ENCODE data around the gene EGFR.
A peak's percentile ranks its signal among the peaks of the same experiment; 100 is the strongest.

The EGFR gene

DNA sequence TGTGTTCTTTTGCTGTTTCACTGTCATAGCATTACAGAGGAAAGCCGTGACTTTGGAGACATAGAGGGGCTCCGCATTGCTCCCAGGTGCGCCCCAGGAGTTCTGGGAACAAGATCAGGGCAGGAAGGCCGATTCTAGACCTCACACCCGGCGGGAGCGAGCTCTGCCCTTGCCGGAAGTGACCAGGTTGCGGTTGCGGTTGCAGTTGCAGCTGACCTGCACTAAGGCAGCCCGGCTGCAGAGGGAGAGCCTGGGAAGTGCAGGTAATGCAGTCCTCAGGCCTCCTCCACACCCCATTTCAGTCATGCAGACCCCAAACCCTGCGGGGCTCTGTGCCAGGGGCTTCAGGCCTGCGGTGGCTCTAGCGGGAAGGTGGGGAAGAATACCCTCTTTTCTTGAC lies 216.3 kb downstream of the EGFR start:
- DNase-seq: no peak

DNA sequence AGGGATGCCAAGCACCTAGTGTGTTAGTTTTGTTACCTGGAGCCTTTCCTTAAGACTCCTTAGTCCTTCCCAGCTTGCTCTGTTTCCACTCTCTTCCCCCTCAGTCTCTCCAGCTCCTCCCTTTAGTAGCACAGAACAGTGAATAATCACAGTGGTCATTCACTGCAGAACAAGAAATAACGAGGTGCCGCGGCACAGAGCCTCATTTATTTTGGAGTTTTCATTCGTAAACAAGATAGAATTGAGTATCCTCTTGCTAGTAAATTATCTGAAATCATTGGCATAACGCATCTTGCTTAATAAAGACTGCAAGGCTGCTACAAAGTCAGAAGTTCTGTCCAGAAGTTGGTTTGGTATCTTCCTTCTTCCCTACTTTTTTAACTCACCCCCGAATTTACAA lies 217.0 kb downstream of the EGFR start:
- no peak for DNase-seq

DNA sequence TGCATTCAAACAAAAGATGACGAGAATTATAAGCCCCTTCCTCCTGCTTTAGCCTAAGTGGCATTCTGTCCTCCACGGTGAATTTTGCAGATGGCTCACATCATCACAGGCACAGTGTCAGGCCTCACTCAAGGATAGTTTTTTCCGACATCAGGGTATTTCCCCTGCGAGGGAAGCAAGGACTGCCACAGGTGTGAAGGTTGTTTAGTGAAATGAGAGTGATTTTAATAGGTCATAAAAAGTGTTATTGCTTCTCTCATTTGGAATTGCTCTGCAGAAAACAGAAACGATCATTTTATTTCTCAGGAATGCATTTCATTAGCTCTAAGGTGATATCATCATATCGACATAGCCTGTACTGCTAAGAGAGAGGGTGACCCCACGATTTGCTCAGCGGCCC lies 217.7 kb downstream of the EGFR start:
- DNase-seq: no peak

DNA sequence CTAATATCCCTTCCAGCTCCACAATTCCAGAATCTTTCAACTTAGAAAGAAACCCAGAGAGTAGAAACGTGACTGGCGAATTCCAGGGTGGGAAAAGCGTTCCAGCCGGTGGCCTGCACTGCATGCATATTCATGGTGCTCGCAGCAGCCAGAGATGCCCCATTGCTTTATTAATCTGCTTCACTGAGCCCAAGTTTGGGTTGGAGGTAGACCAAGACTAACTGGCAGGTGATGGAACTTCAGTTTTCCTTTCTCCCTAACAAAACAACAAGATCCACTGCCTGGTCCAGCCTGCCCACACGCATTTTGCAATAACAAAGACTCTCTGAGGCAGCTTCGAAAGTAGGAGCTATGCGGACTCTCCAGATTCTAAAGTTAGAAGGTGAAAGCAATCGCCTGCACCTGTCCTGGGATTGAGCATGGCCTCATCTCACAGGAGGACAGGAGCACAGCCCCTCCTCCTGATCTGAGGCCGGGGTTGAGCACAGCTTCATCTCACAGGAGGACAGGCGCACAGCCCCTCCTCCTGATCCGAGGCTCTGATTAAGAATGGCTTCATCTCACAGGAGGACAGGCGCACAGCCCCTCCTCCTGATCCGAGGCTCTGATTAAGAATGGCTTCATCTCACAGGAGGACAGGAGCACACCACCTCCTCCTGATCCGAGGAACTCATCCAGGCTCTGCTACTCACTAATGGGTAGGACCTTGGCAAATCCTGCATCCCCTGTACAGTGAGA lies 218.5 kb downstream of the EGFR start:
- no peak for DNase-seq

DNA sequence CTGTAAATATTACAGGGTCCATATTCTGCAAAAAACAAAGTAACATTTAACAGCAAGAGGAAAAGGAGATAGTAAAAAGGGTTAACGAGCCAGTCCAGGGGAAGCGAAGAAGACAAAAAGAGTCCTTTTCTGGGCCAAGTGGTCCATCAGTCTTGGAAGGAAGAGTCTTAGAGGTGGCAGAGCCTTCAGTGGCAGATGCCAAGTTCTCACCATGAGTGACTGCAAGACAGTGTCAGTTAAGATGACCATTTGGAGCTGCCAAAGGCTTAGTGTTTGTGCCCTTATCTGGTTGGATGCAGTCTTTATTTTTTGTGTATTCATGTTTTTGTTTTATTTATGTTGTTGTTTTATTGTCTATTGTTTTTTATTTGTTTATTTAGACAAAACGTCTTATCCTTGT lies 220.6 kb downstream of the EGFR start:
- DNase-seq: no peak

DNA sequence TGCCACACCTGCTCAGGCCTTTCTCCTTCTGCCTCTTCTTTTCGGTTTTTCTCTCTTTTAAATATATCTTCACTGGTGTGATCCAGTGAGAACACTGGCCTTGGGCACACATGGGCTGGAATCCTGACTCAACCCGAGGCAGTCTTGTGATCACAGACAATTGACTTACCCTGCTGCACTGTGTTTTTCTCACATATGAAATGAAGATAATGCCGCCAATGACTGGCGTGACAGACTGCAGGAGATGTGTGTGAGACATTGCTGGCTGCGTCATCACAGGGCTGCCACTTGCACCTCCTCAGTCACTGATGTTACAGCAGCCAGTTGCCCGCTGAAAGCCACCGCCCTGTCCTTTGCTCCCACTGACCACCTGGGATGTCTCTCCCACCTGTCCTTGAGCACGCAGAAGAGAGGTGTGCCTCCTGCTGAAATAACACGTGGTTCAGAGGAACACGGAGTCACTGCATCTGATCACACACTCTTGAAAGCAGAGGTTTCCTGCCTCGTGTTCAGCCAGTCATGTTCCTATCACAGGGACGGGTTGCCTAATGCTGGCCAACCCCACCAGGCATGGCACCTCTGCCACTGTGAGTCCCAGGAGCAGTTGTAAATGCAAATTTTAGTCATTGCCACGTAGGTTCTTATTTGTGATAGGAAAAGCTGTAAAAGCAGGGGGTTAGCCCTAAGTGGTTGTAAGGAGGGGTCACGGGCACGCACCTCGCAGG lies 221.8 kb downstream of the EGFR start:
- no peak for DNase-seq

DNA sequence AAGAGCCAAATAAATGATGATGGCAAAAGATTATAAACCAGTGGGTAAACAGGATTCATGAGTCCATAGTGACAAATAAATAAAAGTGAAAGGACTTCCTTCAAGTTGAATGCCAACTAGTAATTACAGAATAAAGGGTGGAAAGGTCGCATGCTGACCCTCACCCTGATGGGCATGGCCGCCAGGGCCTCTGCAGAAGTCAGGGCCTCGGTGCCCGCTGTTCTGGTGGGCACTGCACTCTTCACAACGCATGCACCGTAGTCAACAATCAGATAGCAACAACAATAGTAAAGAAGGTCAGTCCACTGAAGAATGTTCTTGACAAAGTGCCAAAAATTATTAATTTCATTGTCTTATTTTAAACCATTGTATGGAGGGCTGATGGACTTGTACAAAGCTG lies 223.1 kb downstream of the EGFR start:
- DNase-seq: no peak

DNA sequence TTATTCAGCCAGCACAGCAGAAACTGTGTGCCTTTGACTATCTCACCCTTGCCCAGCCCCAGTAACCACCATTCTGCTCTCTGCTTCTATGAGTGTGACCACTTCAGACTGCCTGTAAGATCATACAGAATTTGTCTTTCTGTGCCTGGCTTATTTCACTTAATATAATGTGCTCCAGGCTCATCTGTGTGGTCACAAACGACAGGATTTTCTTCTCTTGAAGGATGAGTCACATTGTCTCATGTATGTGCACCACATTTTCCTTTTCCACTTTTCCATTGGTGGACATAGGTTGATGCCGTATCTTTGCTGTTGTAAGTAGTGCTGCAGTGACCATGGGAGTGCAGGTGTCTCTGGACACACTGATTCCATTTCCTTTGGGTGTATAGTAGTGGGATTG lies 223.8 kb downstream of the EGFR start:
- DNase-seq: no peak

DNA sequence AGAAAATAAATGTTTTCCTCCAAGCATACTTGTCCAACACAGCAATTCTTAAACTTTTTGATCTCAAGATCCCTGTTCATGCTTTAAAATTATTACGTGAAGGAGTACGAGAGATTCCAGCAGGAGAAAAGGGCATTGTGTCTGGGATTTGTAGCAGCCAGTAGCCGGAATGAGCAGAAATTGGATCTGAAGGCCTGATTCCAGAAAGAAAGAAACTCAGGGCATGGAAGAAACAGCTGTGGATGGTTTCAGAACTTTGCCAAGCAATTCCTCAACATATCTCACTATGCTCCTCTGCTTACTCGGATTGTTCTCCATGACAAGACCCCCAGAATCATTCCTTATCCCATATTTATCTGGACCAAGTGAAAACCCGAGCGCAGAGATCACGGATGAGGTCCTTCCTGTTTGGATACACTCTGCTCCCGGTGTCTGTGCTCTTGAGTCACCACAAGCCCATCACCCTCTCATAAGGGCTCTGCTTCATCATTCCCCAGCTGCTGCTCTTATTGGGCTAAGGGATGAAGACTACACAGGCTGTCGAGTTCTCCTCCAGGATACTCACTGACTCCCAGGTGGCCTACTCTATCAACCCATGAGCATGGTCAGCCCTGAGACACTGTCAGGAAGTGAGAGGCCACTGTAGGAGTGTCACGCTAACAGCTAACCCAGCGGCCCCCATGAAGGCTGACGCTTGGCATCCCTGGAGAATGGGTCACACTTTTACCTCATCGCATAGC lies 225.4 kb downstream of the EGFR start:
- no peak for DNase-seq

DNA sequence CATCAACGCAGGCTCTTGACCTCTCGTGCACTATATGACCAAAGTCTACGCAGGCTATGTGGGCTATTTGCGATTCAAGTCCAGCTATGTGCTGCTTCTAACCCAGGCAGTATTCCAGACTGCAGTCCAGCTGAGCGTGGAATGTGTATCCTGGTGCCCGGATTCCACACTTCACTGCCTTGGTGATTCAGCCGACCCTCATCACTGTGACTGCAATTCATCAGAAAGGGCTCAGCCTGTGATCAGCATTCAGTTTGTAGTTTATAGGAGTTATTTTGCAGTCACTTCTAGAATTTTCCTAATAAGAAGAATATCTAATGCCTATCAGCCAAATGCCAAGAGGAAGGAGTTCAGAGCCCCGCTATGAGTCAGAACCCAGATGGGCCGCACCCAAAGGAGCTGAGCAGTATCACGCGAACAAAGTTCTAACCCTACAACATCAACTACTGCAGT lies 226.5 kb downstream of the EGFR start:
- DNase-seq: no peak

DNA sequence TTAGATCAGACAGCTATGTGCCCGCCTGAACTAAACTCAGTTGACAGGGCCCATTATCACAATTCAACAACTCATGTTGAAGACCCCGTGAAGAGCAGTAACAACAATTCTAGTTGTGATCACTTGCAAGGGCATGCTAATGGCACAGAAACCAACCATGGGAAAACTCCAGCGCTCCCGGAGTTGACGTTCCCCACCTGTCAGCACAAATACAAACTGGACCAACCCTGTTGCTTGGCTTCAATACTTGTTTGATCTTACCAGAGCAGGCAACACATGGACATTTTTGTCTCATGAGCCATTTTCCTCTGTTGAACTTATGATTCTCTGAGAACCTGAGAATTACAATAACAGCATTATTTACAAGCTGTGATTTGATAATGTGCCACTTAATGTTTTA lies 227.4 kb downstream of the EGFR start:
- no peak for DNase-seq

DNA sequence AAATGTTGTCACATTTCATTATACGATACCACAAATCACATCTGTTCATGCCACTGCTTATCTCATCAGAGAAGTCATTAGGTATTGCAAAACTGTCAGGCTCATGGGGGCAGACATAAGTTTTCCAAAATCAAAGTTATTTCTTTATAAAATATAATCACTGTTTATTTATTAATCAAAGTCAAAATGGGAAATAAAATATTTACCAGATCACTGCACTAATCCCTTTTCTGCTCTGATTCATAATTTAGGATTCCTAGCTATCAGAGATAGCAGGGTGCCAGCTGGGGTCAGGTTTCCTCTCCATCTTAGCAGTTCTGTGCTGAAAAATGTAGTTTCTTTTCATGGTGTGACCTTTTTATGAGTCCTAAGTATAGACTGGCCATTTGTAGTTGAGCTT lies 228.6 kb downstream of the EGFR start:
- DNase-seq: no peak

DNA sequence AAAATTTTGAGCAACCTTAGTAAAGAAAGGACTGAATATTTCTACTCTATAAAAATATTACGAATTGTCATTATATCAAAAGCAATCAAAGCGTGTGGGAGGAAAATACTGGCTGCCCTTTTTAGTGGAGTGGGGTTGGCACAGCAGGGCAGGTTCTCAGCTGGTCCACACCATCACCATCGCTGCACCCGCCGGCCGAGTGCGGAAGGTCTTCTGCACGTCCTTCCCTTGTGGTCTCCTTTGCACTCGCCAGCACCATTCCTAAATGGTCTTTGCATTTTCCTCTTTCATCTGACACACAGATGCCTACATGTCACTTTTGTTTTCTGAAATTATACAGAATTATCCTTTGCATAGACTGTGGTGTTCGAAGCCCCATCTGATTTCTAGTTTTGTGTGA lies 229.7 kb downstream of the EGFR start:
- DNase-seq: no peak

DNA sequence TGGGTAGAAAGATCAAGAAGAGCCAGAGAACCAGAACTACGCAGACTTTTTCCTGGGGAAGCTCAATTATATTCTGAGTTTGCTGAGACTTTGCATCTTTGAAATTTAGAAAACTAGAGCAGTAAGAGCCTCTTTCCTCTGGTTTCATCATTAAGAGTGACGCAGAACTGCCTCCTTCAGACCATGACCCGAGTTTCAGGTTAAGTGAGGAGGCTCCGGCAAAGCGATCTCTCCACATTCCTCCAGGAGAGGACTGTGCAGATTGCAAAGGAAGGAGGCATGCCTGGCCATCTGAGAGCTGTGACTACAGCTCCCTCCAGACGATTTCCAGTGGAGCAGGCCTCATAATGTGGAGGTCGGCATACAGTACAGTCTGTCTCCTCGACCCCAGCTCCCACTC lies 230.5 kb downstream of the EGFR start:
- no peak for DNase-seq

DNA sequence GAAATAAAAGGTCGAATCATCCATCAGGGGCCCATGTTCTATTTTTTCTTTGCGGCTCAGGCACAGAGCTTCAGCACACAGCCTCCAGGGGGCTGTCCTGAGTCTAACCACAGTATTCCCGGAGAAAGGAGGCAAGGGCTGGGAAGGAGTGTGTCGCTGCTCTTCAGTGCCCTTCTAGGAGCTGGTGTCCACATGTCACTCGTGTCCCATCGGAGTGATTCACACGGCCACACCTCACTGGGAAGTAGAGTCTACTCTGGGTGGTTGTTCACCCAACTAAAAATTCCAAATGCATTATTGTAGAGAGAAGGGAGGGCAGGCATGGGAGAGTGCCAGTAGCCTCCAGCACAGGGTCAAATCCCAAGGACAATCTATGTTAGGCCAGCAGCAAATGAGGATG lies 231.5 kb downstream of the EGFR start:
- DNase-seq: peak; percentile 5

DNA sequence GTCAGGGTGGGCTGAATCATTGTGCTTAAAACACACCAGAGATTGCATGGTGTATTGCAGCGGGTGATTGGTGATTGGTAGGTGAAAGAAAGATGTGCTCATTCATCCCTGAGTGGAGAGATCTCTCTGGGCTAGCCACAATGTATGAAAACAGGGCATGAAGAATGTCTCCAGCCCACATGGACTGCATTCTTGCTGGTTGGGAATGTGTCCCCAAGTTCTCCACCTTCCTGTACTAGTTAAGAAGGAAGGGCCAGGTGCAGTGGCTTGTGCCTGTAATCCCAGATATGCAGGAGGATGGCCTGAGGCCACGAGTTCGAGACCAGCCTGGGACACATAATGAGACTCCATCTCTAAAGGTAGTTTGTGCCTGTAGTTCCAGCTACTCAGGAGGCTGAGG lies 232.5 kb downstream of the EGFR start:
- DNase-seq: no peak

DNA sequence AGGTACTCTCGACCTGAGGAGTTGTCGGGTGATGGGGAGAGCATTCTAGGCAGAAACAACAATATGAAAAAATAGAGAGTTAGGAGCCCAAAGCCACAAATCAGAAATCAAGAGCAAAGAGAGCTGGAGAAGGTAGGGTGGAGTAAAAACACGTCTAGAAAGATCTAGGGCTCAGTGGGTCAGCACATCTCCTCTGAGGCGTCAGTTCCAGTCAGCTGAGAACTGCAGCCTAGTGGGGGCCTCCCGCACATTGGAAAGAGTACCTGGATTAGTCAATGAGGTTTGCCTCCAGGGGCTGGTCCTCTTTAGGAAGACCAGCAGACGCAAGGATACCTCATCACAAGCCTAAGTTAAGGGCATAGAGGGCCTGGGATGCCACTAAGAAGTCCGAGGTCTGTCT lies 233.1 kb downstream of the EGFR start:
- DNase-seq: no peak

DNA sequence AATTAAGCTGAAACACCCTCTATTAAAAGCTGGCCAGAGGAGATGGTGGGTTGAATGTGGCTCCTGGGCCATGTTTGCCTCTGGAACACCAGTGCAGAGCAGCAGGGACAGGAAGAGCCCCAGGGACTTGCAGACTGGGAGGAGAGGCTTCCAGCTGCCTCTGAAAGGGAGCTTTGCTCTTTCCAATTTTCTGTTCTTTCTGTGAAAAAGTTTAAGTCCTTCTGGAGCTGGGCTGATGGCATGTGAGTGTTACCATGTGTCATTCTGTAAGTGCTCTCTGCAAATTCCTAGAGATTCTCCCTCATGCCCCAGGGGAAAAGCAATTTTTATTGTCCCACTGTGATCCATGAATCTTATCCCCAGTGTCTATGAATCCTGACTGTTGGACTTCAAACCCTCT lies 233.6 kb downstream of the EGFR start:
- no peak for DNase-seq

DNA sequence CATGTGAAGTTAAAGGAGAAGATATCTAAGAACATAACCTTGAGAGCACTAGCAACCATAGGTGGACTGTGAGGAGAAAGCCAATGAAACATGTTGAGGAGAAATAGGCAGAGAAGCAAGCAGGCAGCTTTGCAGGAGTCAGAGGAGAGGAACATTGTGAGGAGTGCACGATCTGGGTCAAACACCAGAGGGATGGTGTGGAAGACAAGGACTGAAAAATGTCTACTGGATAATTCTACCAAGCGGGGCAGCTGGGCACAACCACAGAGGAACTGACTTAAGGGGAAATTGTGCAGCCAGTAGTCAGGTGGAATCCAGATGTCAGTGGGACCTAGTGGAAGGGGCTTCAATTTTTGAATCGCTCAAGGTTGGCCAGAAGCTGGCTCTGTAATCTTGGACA lies 234.4 kb downstream of the EGFR start:
- DNase-seq: no peak

DNA sequence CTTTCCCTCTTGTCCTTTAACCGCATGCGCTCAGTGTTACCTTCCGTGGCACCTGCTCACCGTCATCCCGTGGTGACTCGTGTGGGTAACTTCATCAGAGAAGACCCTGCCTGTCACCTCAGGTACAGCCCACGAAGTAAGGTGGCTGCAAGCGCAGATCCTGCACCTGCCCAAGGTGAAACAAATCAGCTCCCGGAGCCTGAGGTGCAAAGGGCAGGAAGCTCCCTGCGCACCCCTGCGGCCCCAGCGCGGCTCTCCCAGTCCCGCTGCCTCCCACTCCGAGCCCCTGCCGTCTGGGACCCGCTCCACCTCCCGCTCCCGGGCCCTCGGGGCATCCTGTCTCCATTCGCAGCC lies 235.4 kb downstream of the EGFR start:
- DNase-seq: no peak

DNA sequence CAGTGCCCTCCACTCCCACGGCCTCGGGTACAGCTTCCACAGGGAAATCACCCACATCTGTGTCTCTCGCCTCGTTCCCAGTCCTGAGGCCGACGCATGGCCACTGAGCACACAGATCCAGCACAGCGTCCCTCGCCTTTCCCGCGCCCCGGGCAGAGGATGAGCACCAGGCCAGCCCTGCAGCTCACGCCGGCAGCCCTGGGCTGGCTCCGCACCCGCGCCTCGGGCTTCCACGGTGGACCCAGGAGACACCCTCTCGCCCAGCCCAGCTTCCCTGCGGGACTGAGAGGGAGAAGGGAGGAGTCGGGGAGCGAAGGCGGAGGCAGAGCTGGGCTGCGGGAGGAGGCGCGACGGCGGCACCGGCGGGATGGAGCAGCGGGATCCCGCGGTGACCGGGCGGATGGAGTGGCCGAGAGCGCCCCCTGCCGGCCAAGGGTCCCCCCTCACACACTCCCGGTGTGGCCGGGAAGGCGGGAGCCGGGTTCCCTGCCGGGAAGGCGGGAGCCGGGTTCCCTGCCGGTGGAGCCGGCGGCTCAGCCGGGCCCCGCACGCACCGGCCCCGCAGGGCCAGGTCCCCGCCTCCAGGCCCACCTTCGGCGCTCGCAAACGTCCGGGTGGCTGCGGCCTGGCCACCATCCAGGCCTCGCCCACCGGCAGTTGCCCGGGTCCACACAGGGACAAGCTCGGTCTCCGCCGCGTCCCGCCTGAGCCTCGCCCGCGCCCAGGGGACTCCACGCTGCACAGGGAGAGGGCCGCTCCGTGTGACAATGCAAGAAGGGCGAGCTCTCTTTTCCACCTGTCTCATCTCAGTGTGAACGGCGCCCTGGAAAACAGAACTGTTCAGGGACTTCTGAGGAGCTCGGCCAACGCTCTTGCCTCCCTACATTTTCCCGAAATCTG lies 236.0 kb downstream of the EGFR start:
- DNase-seq: peak; percentile 73

DNA sequence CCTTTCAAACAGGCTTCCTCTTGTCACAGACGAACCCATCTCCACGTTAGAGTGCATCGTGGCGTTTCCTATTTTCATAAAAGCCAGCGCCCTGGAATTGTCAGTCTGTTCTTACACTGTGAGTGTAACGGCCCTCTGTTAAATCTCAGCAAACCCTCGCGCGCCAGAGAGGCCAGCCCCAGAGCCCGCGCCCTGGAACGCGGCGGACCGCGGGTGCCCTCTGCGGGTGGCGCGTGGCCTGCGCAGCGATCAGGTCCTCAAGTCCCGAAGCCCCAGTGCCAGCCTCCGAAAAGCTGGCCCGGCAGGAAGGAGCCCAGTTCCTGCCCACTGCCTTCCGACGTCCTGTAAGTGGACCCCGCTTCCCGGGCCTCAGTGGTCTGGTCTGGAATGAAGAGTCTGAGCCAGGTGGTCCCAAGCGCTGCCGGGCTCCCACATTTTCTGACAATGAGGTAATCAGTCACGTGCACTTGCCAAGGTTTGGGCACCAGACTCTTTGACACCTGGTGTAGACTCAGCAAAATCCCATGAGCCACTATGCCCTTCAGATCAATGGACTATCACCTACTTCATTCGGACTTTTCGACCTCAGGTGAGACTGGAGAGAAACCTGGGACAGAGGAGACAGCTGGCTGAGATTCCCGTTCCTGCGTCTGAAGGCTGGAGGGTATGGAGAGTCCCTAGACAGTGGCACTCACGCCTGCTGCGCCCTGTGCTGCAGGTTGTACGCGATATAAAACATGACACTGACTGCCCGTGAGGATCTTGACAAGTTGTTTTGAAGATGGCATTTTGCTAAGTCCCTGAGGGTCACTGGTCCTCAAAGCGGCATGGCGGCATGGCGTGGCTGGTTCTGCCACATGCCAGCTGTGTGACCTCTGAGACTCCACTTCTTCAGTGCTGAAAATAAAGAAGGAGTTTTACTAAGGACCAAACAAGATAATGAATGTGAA lies 237.0 kb downstream of the EGFR start:
- peak; percentile 66 for DNase-seq
